ENCODE results near the gene MYO5B. TPM values are rescaled to one million over a fixed set of nuclear protein-coding genes. Genes with fewer than 3 reads are reported as not detected.

MYO5B gene
- total RNA-seq, 2 experiments from 2014 or later, result not detected

- DNase-seq, result no peak
- no peaks in the 10 kb centered on the region for H3K4me1 Mint-ChIP-seq (ENCODE audit: low read depth)
- no peak overlapping the region for H3K27ac Mint-ChIP-seq
- H3K36me3 ChIP-seq (ENCODE audit: insufficient read depth, low read length), result no peaks in the 10 kb centered on the region
- CTCF ChIA-PET, result no interaction called here
- H3K9me3 Mint-ChIP-seq, result no peaks in the 10 kb centered on the region
- POLR2A ChIA-PET, result no interaction called here
- no peak overlapping the region for H3K4me3 ChIP-seq (ENCODE audit: low read length)
- H3K36me3 Mint-ChIP-seq (ENCODE audit: low read depth), result no peaks in the 10 kb centered on the region
- ATAC-seq (ENCODE audit: poor library complexity), result no peak
- no peak overlapping the region for H3K27ac ChIP-seq (ENCODE audit: low read depth in 1 of 2, low read length in 2 of 2)
- H3K27me3 Mint-ChIP-seq, result peaks cover 17% of the 10 kb centered on the region
- peaks cover 0 to 2% of the 10 kb centered on the region in 2 experiments for H3K27me3 ChIP-seq (ENCODE audit: control insufficient read depth in 1 of 2, insufficient read depth in 2 of 2, low read length in 2 of 2)
- no peaks in the 10 kb centered on the region for H3K9me3 ChIP-seq (ENCODE audit: control insufficient read depth in 1 of 2, insufficient read depth in 1 of 2, low read length in 2 of 2)
- TF ChIP-seq, protein P1, sequence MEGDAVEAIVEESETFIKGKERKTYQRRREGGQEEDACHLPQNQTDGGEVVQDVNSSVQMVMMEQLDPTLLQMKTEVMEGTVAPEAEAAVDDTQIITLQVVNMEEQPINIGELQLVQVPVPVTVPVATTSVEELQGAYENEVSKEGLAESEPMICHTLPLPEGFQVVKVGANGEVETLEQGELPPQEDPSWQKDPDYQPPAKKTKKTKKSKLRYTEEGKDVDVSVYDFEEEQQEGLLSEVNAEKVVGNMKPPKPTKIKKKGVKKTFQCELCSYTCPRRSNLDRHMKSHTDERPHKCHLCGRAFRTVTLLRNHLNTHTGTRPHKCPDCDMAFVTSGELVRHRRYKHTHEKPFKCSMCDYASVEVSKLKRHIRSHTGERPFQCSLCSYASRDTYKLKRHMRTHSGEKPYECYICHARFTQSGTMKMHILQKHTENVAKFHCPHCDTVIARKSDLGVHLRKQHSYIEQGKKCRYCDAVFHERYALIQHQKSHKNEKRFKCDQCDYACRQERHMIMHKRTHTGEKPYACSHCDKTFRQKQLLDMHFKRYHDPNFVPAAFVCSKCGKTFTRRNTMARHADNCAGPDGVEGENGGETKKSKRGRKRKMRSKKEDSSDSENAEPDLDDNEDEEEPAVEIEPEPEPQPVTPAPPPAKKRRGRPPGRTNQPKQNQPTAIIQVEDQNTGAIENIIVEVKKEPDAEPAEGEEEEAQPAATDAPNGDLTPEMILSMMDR (IDR thresholded peaks at IDR 0.05), result no peak
- H3K4me1 ChIP-seq (ENCODE audit: insufficient read depth, low read length), result no peaks in the 10 kb centered on the region
- no peak overlapping the region for H3K4me3 Mint-ChIP-seq
- intact Hi-C loops (cut with DNase I, micrococcal nuclease), result no loop called here
Measured at GRCh38 chr18:49875155-49875554, 319.8 kb downstream of the MYO5B start.

GRCh38 chr18:49874238-49874637 lies 320.7 kb downstream of the MYO5B start:
- CTCF ChIA-PET, result no interaction called here
- H3K36me3 ChIP-seq (ENCODE audit: insufficient read depth, low read length), result no peaks in the 10 kb centered on the region
- ATAC-seq (ENCODE audit: poor library complexity) (no peak), DNase-seq (no peak)
- Mint-ChIP-seq H3K4me3 (no peak overlapping the region), H3K4me1 (ENCODE audit: low read depth) (no peaks in the 10 kb centered on the region), H3K27me3 (peaks cover 12% of the 10 kb centered on the region), H3K36me3 (ENCODE audit: low read depth) (no peaks in the 10 kb centered on the region), H3K27ac (no peak overlapping the region), H3K9me3 (no peaks in the 10 kb centered on the region)
- H3K4me1 ChIP-seq (ENCODE audit: insufficient read depth, low read length), result no peaks in the 10 kb centered on the region
- H3K27ac ChIP-seq (ENCODE audit: low read depth in 1 of 2, low read length in 2 of 2), result no peak overlapping the region
- no peaks in the 10 kb centered on the region for H3K9me3 ChIP-seq (ENCODE audit: control insufficient read depth in 1 of 2, insufficient read depth in 1 of 2, low read length in 2 of 2)
- intact Hi-C loops (cut with DNase I, micrococcal nuclease), result no loop called here
- TF ChIP-seq, protein P1 (IDR thresholded peaks at IDR 0.05), result no peak
- H3K27me3 ChIP-seq (ENCODE audit: control insufficient read depth in 1 of 2, insufficient read depth in 2 of 2, low read length in 2 of 2), result no peaks in the 10 kb centered on the region
- POLR2A ChIA-PET, result no interaction called here
- H3K4me3 ChIP-seq (ENCODE audit: low read length), result no peak overlapping the region

GRCh38 chr18:49869354-49869753 lies 325.6 kb downstream of the MYO5B start:
- H3K4me1 Mint-ChIP-seq (ENCODE audit: low read depth), result no peaks in the 10 kb centered on the region
- H3K4me3 Mint-ChIP-seq, result no peak overlapping the region
- Histone ChIP-seq H3K9me3 (ENCODE audit: control insufficient read depth in 1 of 2, insufficient read depth in 1 of 2, low read length in 2 of 2) (no peaks in the 10 kb centered on the region), H3K4me3 (ENCODE audit: low read length) (no peak overlapping the region), H3K36me3 (ENCODE audit: insufficient read depth, low read length) (no peaks in the 10 kb centered on the region), H3K27ac (ENCODE audit: low read depth in 1 of 2, low read length in 2 of 2) (no peak overlapping the region), H3K27me3 (ENCODE audit: control insufficient read depth in 1 of 2, insufficient read depth in 2 of 2, low read length in 2 of 2) (no peaks in the 10 kb centered on the region), H3K4me1 (ENCODE audit: insufficient read depth, low read length) (no peaks in the 10 kb centered on the region)
- no peak overlapping the region for H3K27ac Mint-ChIP-seq
- ChIA-PET POLR2A (no interaction called here), CTCF (no interaction called here)
- H3K9me3 Mint-ChIP-seq, result no peaks in the 10 kb centered on the region
- DNase-seq (no peak), ATAC-seq (ENCODE audit: poor library complexity) (no peak)
- TF ChIP-seq, protein P1 (IDR thresholded peaks at IDR 0.05), result no peak
- intact Hi-C loops (cut with DNase I, micrococcal nuclease), result no loop called here
- no peaks in the 10 kb centered on the region for H3K36me3 Mint-ChIP-seq (ENCODE audit: low read depth)
- peaks cover 5% of the 10 kb centered on the region for H3K27me3 Mint-ChIP-seq
